ENCODE measurements around the gene TBC1D17.

Gene TBC1D17

GRCh38 chr19:49890349-49891311 is 13.1 kb downstream of the TBC1D17 start:
- Histone ChIP-seq H3K9me3 (ENCODE audit: insufficient read depth, low read depth, low read length) (no peaks in the 10 kb centered on the region; the same call in 1 of the 2 replicates), H3K9ac (ENCODE audit: low read depth, low read length) (0 out of 2 replicates have a peak overlapping the region, but pooled peaks have one; percentile 11), H3K4me3 (ENCODE audit: low read length) (peak overlapping the region; percentile 56; the same call in 1 of the 2 replicates), H3K27me3 (ENCODE audit: insufficient read depth, low read length) (peaks cover 30% of the 10 kb centered on the region), H3K27ac (ENCODE audit: low read length) (no peak overlapping the region), H3K4me1 (ENCODE audit: insufficient read depth, low read length) (no peaks in the 10 kb centered on the region), H3K36me3 (ENCODE audit: insufficient read depth, low read depth, low read length) (0 out of 2 replicates have a peak, but pooled peaks cover 6% of the 10 kb centered on the region)

- H3K27me3 ChIP-seq (ENCODE audit: insufficient read depth, low read length): peaks cover 30% of the 10 kb centered on the region
- no peak overlapping the region for H3K27ac ChIP-seq (ENCODE audit: low read length)
- no peaks in the 10 kb centered on the region; the same call in 1 of the 2 replicates for H3K9me3 ChIP-seq (ENCODE audit: insufficient read depth, low read depth, low read length)
- H3K9ac ChIP-seq (ENCODE audit: low read depth, low read length): 0 out of 2 replicates have a peak overlapping the region, but pooled peaks have one; percentile 11
- no peaks in the 10 kb centered on the region for H3K4me1 ChIP-seq (ENCODE audit: insufficient read depth, low read length)
- no peak overlapping the region for H3K4me3 ChIP-seq (ENCODE audit: low read length)
- 0 out of 2 replicates have a peak, but pooled peaks cover 4% of the 10 kb centered on the region for H3K36me3 ChIP-seq (ENCODE audit: insufficient read depth, low read depth, low read length)
Measured at GRCh38 chr19:49891393-49891792, 13.9 kb downstream of the TBC1D17 start.

- Histone ChIP-seq H3K36me3 (ENCODE audit: insufficient read depth, low read depth, low read length) (no peaks in the 10 kb centered on the region), H3K27me3 (ENCODE audit: insufficient read depth, low read length) (peaks cover 30% of the 10 kb centered on the region), H3K9me3 (ENCODE audit: insufficient read depth, low read depth, low read length) (no peaks in the 10 kb centered on the region; the same call in 1 of the 2 replicates), H3K4me1 (ENCODE audit: insufficient read depth, low read length) (no peaks in the 10 kb centered on the region), H3K4me3 (ENCODE audit: low read length) (no peak overlapping the region), H3K9ac (ENCODE audit: low read depth, low read length) (no peak overlapping the region), H3K27ac (ENCODE audit: low read length) (no peak overlapping the region)
Measured at GRCh38 chr19:49892716-49893115, 15.2 kb downstream of the TBC1D17 start.

GRCh38 chr19:49894011-49894664 is 16.6 kb downstream of the TBC1D17 start:
- no peaks in the 10 kb centered on the region; the same call in 1 of the 2 replicates for H3K9me3 ChIP-seq (ENCODE audit: insufficient read depth, low read depth, low read length)
- H3K9ac ChIP-seq (ENCODE audit: low read depth, low read length): no peak overlapping the region
- H3K4me3 ChIP-seq (ENCODE audit: low read length): no peak overlapping the region
- H3K27me3 ChIP-seq (ENCODE audit: insufficient read depth, low read length): peaks cover 24% of the 10 kb centered on the region
- no peaks in the 10 kb centered on the region for H3K4me1 ChIP-seq (ENCODE audit: insufficient read depth, low read length)
- no peaks in the 10 kb centered on the region for H3K36me3 ChIP-seq (ENCODE audit: insufficient read depth, low read depth, low read length)
- no peak overlapping the region for H3K27ac ChIP-seq (ENCODE audit: low read length)

- Histone ChIP-seq H3K9me3 (ENCODE audit: insufficient read depth, low read depth, low read length) (no peaks in the 10 kb centered on the region), H3K4me1 (ENCODE audit: insufficient read depth, low read length) (no peaks in the 10 kb centered on the region), H3K27me3 (ENCODE audit: insufficient read depth, low read length) (peaks cover 17% of the 10 kb centered on the region), H3K36me3 (ENCODE audit: insufficient read depth, low read depth, low read length) (no peaks in the 10 kb centered on the region), H3K4me3 (ENCODE audit: low read length) (no peak overlapping the region), H3K27ac (ENCODE audit: low read length) (no peak overlapping the region), H3K9ac (ENCODE audit: low read depth, low read length) (no peak overlapping the region)
Measured at GRCh38 chr19:49894879-49895565, 17.5 kb downstream of the TBC1D17 start.

GRCh38 chr19:49895566-49896297 is 18.2 kb downstream of the TBC1D17 start:
- H3K27ac ChIP-seq (ENCODE audit: low read length): no peak overlapping the region
- no peaks in the 10 kb centered on the region for H3K36me3 ChIP-seq (ENCODE audit: insufficient read depth, low read depth, low read length)
- no peaks in the 10 kb centered on the region for H3K4me1 ChIP-seq (ENCODE audit: insufficient read depth, low read length)
- H3K9ac ChIP-seq (ENCODE audit: low read depth, low read length): no peak overlapping the region
- peaks cover 17% of the 10 kb centered on the region for H3K27me3 ChIP-seq (ENCODE audit: insufficient read depth, low read length)
- no peaks in the 10 kb centered on the region for H3K9me3 ChIP-seq (ENCODE audit: insufficient read depth, low read depth, low read length)
- no peak overlapping the region for H3K4me3 ChIP-seq (ENCODE audit: low read length)

GRCh38 chr19:49896863-49897621 is 19.5 kb downstream of the TBC1D17 start, which contains the start of gene IL4I1:
TSS of gene IL4I1 (minus strand) at chr19:49896887. CDS start at chr19:49896160, 727 bp downstream.
- Histone ChIP-seq H3K9ac (ENCODE audit: low read depth, low read length) (no peak within 1 kb of the TSS), H3K27ac (ENCODE audit: low read length) (no peak within 1 kb of the TSS)

GRCh38 chr19:49904136-49904535 is 26.6 kb downstream of the TBC1D17 start:
- Histone ChIP-seq H3K9me3 (ENCODE audit: insufficient read depth, low read depth, low read length) (no peaks in the 10 kb centered on the region), H3K27ac (ENCODE audit: low read length) (no peak overlapping the region), H3K36me3 (ENCODE audit: insufficient read depth, low read depth, low read length) (peaks cover 23% of the 10 kb centered on the region), H3K4me3 (ENCODE audit: low read length) (no peak overlapping the region), H3K27me3 (ENCODE audit: insufficient read depth, low read length) (no peaks in the 10 kb centered on the region), H3K9ac (ENCODE audit: low read depth, low read length) (no peak overlapping the region), H3K4me1 (ENCODE audit: insufficient read depth, low read length) (peaks cover 7% of the 10 kb centered on the region; the same call in 1 of the 2 replicates)

More at GRCh38 chr19:49896863-49897621, 19.5 kb downstream of the TBC1D17 start, which contains the start of gene IL4I1:
- Histone ChIP-seq H3K4me1 (ENCODE audit: insufficient read depth, low read length) (no peaks in the 10 kb centered on the region), H3K9me3 (ENCODE audit: insufficient read depth, low read depth, low read length) (no peaks in the 10 kb centered on the region), H3K36me3 (ENCODE audit: insufficient read depth, low read depth, low read length) (no peaks in the 10 kb centered on the region), H3K4me3 (ENCODE audit: low read length) (no peak within 1 kb of the TSS), H3K27me3 (ENCODE audit: insufficient read depth, low read length) (peaks cover 7% of the 10 kb centered on the region)

- no peak overlapping the region for H3K9ac ChIP-seq (ENCODE audit: low read depth, low read length)
- H3K36me3 ChIP-seq (ENCODE audit: insufficient read depth, low read depth, low read length): peaks cover 50% of the 10 kb centered on the region
- H3K4me1 ChIP-seq (ENCODE audit: insufficient read depth, low read length): peaks cover 7% of the 10 kb centered on the region; the same call in 1 of the 2 replicates
- no peaks in the 10 kb centered on the region for H3K27me3 ChIP-seq (ENCODE audit: insufficient read depth, low read length)
- no peaks in the 10 kb centered on the region for H3K9me3 ChIP-seq (ENCODE audit: insufficient read depth, low read depth, low read length)
- no peak overlapping the region for H3K4me3 ChIP-seq (ENCODE audit: low read length)
- no peak overlapping the region for H3K27ac ChIP-seq (ENCODE audit: low read length)
Measured at GRCh38 chr19:49906879-49907564, 29.5 kb downstream of the TBC1D17 start.
